Activated T-helper 9 cell treated with anti-CD3 and anti-CD28 coated beads, Interleukin-2, amount 50 U/mL, for 16 hours (primary cell): ENCODE results near the gene ASB13.
"Not testable (repeated sequence)": the region's sequence is repeated elsewhere in the genome, so short reads cannot be mapped to it uniquely, and the experiment has no call there.

ENCODE experiments used
- DNase-seq: peaks from one replicate; pipeline ENCODE4 v3.0.0-alpha.2; 2020; ENCODE audit warnings: low read depth

The ASB13 gene

GRCh38 chr10:5623081-5623748 is 43.2 kb downstream of the ASB13 start:
- DNase-seq, result peak; percentile 63

GRCh38 chr10:5622186-5622960 is 44.0 kb downstream of the ASB13 start:
- no peak for DNase-seq

DNA sequence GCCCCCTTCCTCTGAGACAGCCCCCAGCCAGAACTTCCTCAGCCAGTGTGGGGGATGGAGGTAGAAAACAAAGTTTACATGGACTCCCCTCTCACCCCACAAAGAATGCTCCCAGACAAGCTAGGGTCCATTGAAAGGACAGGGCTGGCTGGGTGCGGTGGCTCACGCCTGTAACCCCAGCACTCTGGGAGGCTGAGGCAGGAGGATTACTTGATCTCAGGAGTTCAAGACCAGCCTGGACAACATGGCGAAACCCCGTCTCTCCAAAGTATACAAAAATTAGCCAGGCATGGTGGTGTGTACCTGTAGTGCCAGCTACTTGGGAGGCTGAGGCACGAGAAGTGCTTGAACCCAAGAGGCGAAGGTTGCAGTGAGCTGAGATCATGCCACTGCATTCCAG is 45.0 kb downstream of the ASB13 start:
- DNase-seq, result not testable (repeated sequence)

- no peak for DNase-seq
These were observed 45.4 kb downstream of the ASB13 start for GRCh38 chr10:5620966-5621365.

- no peak for DNase-seq
These were observed 46.1 kb downstream of the ASB13 start for GRCh38 chr10:5620223-5620721.

DNA sequence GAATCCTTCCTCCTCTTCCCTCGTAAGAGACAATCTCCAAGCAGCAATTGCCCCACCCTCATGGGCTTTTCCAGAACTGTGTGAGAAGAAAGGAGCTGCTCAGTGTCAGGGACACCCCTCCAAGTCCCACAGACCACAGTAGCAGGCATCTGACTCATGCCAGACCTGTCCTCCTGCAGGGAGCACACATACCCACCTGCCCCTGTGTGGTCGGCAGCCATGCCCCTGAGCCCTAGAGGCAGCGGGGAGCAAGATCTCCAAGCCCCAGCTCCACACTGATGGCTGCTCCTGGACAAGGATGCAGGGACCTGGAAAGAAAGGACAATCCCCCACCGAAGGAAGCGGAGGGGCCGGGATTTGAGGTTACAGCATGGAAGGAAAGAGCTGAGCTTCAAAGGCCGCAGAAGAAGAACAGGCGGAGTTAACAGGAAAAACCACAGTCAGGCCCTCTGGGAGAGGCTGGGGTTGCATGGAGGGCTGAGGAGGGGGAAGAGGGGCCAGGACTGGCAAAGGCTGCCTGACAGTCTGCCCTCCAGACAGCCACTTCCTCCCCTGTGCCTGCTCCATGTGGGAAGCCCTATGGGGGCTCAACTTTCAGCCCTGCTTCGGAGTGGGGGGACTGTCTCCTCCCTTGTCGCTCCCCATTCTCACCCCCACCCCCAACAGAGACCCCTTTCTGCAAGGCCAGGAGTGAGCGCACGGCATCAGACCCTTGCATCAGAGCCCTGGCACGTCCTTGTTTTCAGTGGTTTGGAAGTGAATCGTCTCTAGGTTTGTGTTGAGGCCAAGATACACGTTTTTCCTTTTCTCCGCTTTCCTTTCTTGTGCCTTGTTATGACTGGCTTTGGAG is 46.8 kb downstream of the ASB13 start:
- DNase-seq, result no peak

DNA sequence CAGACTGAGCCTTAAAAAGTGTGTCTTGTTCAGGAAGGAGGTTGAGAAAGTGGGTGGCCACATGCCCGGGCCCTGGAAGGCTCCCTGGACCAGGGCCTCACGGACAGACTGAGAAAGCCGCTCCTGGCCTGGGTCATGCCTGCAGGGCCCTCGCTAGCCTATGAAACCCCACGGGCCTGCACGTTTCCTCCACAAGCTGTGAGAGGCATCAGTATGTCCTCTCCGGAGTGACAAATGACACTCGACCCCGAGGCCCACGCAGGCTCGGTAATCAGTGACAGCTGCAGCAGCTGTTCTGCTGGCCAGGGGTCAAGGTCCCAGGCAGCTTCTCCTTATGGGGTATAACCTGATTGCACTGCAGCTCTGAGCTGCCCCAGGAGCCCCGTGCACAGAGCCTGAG is 47.6 kb downstream of the ASB13 start:
- no peak for DNase-seq

DNA sequence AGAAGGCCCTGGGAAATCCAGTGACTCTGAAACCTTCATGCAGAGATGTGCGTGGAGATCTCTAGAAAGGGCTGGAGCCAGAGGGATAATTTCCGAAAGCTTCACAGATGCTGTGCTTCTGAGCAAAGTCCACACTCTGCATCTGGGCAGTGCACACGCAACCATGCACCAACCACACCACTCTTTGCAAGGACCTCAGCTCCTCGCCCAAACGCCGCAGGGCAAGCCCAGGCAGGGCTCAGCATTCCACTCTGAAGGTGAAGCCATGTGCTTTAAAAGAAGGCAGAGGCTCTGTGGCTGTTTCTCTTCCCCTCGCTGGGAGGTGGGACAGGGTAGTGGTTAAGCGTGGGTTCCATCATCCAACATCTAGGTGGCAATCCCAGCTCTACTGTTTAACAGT is 48.4 kb downstream of the ASB13 start:
- DNase-seq, result no peak

DNA sequence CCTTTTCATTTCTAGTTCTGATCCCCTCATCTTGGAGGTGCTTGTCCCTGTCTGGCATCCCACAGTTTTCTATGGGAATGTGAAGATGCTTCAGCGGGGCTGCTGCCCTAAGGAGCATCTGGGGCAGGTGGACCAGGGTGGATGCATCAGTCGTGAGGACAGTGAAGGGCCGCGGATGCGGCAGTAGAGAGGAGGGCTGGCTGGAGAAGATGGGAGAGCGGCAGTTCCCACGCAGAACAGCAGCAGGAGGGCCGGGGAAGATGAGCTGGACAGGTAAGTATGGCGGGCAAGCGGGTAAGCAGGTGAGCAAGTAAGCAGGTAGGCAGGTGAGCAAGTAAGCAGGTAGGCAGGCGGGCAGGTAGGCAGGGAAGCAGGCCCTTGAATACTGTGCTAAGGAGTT is 48.9 kb downstream of the ASB13 start:
- no peak for DNase-seq

GRCh38 chr10:5616836-5617235 is 49.6 kb downstream of the ASB13 start:
- DNase-seq, result no peak

DNA sequence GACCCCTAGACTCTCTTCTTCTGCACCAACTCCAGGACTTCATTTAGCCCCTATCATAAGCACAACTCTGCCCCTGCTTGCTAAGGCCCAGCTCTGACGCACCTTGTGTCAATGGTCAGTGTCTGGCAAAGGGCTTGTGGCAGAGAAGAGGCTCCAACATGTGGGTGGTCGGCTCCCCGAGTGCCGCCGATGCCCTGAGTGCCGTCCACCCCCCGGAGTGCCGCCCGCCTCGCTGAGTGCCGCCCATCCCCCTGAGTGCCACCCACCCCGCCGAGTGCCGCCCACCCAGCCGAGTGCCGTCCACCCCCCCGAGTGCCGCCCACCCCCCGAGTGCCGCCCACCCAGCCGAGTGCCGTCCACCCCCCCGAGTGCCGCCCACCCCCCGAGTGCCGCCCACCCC is 50.3 kb downstream of the ASB13 start:
- DNase-seq, result no peak

- no peak for DNase-seq
These were observed 51.1 kb downstream of the ASB13 start for GRCh38 chr10:5615316-5615715.

GRCh38 chr10:5614155-5614721 is 52.2 kb downstream of the ASB13 start:
- DNase-seq, result no peak

- DNase-seq, result no peak
These were observed 52.8 kb downstream of the ASB13 start for GRCh38 chr10:5613481-5614154.

DNA sequence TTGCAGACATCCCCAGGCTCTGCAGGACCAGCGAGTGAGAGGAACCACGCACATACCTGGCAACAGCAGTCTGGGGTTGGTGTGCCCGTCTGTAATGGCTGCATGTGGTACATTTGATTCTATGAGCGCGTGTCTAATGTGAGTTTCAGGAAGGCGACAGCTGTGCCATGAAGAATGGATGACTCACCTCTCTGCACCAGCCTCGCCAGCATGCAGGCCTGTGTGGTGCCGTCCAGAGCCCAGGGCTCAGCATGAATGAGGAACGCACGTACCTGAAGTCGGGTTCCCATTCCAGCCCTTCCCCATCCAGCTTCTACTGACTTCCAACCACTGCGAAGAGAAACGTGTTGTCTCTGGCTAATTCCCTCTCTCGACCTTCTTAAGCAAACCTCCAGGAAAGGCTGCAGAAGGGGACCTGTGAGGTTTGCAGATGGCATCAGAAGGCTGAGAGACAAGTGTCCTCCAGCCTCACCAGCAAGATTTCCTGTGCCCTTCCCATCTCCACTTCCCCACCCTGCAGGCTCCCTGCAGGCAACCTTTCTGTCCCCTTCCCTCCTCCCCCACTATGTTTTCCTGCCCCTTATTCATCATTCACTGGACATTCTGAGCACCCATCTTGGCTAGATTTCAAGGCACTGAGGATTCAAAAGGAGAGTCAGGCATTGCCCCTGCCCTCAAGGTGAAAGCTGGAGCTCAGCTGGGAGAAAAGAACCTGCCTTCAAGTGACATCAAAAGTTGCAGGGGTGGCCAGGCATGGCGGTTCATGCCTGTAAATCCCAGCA is 54.3 kb downstream of the ASB13 start:
- no peak for DNase-seq

DNA sequence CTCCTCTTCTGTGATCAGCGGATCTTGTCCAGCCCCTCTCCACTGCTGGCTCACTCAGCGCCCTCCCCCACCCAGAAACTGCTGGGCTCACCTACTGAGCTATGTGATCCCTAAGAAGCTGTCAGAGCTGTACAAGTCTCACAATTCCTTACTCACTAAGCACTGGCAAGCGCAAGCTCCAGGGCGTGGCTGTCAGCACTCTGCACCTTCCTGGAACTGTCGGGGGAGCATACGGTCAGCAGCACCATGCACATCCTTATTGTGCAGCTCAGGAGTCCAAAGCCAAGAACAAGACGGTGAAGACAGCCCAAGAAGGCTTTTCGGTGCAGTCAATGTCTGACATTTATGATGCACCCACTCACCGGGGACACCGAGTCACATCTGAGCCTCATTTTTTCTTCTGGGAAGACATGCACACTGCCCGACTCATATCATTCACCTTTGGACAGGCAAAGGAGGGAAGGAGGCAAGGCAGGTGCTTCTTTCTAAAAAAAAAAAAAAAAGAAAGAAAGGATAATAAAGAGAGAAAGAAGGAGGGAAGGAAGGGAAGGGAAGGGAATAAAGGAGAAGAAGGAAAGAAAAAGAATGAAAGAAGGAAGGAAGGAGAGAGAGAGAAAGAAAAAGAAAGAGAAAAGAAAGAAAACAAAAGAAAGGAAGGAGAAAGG is 56.3 kb downstream of the ASB13 start:
- DNase-seq, result no peak

DNA sequence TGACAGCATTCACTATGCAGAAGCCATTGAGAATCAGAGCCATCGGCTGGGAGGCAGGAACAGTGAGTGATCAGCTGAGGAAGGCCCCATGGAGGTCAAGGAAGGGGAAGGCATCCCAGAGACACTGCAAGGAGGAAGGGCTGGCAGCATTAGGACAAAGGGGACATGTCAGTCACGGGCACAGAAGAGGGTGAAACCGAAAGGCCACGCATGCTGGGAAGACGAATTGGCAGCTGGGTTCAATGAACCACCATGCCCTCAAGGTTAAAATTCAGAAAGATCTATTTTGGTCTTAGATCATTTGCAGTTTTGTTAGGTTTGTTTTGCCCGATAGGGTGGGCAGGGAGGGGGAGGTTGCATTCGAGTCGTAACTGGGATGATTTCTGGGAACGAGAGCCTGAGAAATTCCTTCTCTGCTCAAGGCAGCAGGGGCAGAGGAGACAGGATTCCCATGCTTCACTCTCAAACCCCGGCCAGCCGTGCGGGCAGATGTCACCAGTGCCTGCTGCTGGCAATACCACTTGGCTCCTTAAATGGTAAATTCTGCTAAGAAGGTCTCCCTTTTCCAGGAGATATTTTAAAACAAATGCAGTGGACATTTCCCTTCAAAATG is 57.7 kb downstream of the ASB13 start:
- DNase-seq, result no peak

DNA sequence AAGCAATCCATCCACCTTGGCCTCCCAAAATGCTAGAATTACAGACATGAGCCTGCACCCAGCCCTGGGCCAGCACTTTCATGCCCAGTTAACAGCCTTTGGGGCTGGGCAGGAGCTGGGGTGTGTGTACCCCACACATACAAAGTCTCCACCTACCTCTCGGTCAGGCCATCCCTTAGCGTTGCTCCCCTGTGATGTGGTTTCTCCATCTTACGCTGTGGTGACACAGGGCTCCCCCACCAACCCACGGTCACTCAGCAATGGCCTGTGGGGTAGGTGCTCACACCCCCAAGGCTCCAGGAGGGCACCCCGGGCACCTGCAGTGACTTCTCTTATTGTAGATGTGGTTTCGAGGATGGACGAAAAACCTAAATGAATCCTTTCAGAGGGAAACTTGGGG is 58.8 kb downstream of the ASB13 start:
- no peak for DNase-seq

- DNase-seq, result no peak
These were observed 59.5 kb downstream of the ASB13 start for GRCh38 chr10:5606864-5607263.

DNA sequence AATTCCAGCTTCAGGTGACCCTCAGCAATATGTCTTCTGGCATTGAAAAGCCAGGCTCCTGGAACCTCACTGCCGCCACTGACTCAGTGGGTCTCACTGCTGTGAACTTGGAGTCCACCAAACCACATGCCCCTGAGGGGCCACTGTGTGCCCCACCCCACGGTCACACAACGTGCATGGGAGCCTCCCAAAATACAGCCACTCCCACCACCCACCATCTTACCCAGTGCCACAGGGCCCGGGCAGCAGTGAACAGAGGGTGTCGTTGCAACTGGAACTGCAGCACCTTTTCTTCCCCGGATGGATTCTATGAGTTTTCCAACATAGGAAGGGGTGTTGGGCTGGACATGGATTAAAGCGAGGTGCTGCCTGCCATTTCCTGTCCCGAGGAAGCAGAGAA is 60.1 kb downstream of the ASB13 start:
- no peak for DNase-seq
